ENCODE results near the gene CEP112. TPM values are rescaled to one million over a fixed set of nuclear protein-coding genes. Genes with fewer than 3 reads are reported as not detected.

Gene CEP112
- total and polyA plus RNA-seq, 10 of the 15 experiments (the other 5 are each of a cell fraction or from before 2014, with no cell fraction given): 0.11 to 3.8 (median 0.32) TPM; not detected in 1

DNA sequence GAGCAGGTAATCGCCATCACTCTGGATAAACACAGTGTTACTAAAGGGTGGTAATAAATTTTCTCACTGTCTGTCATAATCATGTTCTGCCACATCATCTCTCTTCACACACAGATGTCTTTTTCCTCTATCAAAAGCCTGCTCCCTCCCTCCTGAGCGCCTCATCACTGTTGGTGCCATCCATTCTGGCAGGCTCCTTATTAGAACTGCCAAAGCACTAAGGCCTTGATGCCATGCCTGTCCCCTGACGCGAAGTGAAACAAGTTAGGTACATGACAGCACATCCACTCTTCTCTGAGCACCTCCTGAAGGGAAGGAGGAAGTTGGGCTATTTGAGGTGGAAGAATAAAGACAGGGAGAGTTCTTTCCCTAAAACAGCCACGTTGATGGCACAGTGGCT, 592.3 kb downstream of the CEP112 start:
- no peak overlapping the region for H3K9ac ChIP-seq (ENCODE audit: control insufficient read depth, insufficient read depth, low read length)
- CTCF ChIA-PET: no interaction called here
- POLR2A ChIA-PET: no interaction called here
- no TSS peak for BruUV-seq (replicated peaks)
- WGBS (ENCODE audit: insufficient coverage, insufficient replicate concordance, low lambda C conversion rate, missing lambda C conversion rate): 46% methylated on average over 5 of the region's 5 CpGs
- FAIRE-seq (no peak), ATAC-seq (no peak), DNase-seq (ENCODE audit: low read depth, low spot score) (no peak)
- H2AFZ ChIP-seq (ENCODE audit: control insufficient read depth, low read depth, low read length): no peak overlapping the region
- no peaks in the 10 kb centered on the region for H3K79me2 ChIP-seq (ENCODE audit: control insufficient read depth, insufficient read depth, low read length)
- H3K9me3 ChIP-seq (replicated peaks; ENCODE audit: control insufficient read depth, insufficient read depth, low read length): no peaks in the 10 kb centered on the region; the same call in 2 of the 3 replicates
- SMC1A ChIA-PET (ENCODE audit: uncharacterized antibody, unreplicated experiment): no interaction called here
- TF ChIP-seq RUNX3 (IDR thresholded peaks at IDR 0.05; ENCODE audit: low read length) (no peak), DPF2 (IDR thresholded peaks at IDR 0.05) (no peak), FOS (IDR thresholded peaks at IDR 0.05; ENCODE audit: borderline replicate concordance, extremely low read depth, insufficient read length) (no peak)
- TF ChIP-seq, protein P1, sequence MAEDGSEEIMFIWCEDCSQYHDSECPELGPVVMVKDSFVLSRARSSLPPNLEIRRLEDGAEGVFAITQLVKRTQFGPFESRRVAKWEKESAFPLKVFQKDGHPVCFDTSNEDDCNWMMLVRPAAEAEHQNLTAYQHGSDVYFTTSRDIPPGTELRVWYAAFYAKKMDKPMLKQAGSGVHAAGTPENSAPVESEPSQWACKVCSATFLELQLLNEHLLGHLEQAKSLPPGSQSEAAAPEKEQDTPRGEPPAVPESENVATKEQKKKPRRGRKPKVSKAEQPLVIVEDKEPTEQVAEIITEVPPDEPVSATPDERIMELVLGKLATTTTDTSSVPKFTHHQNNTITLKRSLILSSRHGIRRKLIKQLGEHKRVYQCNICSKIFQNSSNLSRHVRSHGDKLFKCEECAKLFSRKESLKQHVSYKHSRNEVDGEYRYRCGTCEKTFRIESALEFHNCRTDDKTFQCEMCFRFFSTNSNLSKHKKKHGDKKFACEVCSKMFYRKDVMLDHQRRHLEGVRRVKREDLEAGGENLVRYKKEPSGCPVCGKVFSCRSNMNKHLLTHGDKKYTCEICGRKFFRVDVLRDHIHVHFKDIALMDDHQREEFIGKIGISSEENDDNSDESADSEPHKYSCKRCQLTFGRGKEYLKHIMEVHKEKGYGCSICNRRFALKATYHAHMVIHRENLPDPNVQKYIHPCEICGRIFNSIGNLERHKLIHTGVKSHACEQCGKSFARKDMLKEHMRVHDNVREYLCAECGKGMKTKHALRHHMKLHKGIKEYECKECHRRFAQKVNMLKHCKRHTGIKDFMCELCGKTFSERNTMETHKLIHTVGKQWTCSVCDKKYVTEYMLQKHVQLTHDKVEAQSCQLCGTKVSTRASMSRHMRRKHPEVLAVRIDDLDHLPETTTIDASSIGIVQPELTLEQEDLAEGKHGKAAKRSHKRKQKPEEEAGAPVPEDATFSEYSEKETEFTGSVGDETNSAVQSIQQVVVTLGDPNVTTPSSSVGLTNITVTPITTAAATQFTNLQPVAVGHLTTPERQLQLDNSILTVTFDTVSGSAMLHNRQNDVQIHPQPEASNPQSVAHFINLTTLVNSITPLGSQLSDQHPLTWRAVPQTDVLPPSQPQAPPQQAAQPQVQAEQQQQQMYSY (CRISPR knock-in tag; IDR thresholded peaks at IDR 0.05): no peak
- TF ChIP-seq, protein P2, sequence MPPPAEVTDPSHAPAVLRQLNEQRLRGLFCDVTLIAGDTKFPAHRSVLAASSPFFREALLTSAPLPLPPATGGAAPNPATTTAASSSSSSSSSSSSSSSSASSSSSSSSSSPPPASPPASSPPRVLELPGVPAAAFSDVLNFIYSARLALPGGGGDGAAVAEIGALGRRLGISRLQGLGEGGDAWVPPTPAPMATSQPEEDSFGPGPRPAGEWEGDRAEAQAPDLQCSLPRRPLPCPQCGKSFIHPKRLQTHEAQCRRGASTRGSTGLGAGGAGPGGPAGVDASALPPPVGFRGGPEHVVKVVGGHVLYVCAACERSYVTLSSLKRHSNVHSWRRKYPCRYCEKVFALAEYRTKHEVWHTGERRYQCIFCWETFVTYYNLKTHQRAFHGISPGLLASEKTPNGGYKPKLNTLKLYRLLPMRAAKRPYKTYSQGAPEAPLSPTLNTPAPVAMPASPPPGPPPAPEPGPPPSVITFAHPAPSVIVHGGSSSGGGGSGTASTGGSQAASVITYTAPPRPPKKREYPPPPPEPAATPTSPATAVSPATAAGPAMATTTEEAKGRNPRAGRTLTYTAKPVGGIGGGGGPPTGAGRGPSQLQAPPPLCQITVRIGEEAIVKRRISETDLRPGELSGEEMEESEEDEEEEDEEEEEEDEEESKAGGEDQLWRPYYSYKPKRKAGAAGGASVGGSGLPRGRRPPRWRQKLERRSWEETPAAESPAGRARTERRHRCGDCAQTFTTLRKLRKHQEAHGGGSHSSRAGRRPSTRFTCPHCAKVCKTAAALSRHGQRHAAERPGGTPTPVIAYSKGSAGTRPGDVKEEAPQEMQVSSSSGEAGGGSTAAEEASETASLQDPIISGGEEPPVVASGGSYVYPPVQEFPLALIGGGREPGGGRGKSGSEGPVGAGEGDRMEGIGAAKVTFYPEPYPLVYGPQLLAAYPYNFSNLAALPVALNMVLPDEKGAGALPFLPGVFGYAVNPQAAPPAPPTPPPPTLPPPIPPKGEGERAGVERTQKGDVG (CRISPR knock-in tag; IDR thresholded peaks at IDR 0.05): no peak
- no peak overlapping the region for H3K27ac ChIP-seq (ENCODE audit: control insufficient read depth, insufficient read depth)
- no peak overlapping the region for H3K4me2 ChIP-seq (ENCODE audit: control insufficient read depth, insufficient read depth)
- in situ Hi-C loops (cut with MboI) (no loop called here), intact Hi-C loops (cut with micrococcal nuclease; ENCODE audit: unreplicated experiment) (no loop called here)
- H3K36me3 ChIP-seq (ENCODE audit: control insufficient read depth in 2 of 2, insufficient read depth in 2 of 2, low read length in 1 of 2): no peaks in the 10 kb centered on the region
- H3K4me1 ChIP-seq (ENCODE audit: control insufficient read depth, insufficient read depth, low read length): no peaks in the 10 kb centered on the region
- no peaks in the 10 kb centered on the region; a peak in 1 of 4 replicates for H3K27me3 ChIP-seq (replicated peaks in 1 of 2; ENCODE audit: control insufficient read depth in 2 of 2, insufficient read depth in 2 of 2, low read length in 1 of 2)
- H3K4me3 ChIP-seq: no peak overlapping the region
- RAD21 ChIA-PET (ENCODE audit: unreplicated experiment): no interaction called here
- H4K20me1 ChIP-seq (ENCODE audit: control insufficient read depth, insufficient read depth): no peaks in the 10 kb centered on the region

All from GM12878 (cell line).